Keratinocyte (primary cell): ENCODE results near the gene SLC13A5. TPM values are rescaled to one million over a fixed set of nuclear protein-coding genes. Genes with fewer than 3 reads are reported as not detected.
A peak's percentile ranks its signal among the peaks of the same experiment; 100 is the strongest.

ENCODE experiments used
- DNase-seq: peaks from one replicate; pipeline ENCODE4 v3.0.0-alpha.2; 2011; ENCODE audit warnings: low read depth, missing footprints, low spot score
- FAIRE-seq: peaks from 2 replicates; lab custom pipeline; 2011; peaks lifted over from hg19 to GRCh38; lab: Jason Lieb, UNC
- H2AFZ ChIP-seq: 2 replicates; pipeline ENCODE4 v1.6.0; 2012; ENCODE audit warnings: low read length, control low read depth, inconsistent platforms; ENCODE audit not compliant: control insufficient read depth
- H3K27ac ChIP-seq: 2 replicates; pipeline ENCODE4 v1.5.1; 2011; ENCODE audit warnings: low read length; ENCODE audit not compliant: control insufficient read depth, insufficient read depth
- H3K27me3 ChIP-seq: 3 replicates; pipeline ENCODE4 v1.6.0; 2011; ENCODE audit warnings: low read length; ENCODE audit not compliant: control insufficient read depth, insufficient read depth; ENCODE audit errors: extremely low read depth
- H3K36me3 ChIP-seq, 2 experiments: 2 replicates in 1 of 2; 3 replicates in 1 of 2; pipeline ENCODE4 v1.5.1; 2011; ENCODE audit warnings: low read length in 2 of 2, mild to moderate bottlenecking in 1 of 2; ENCODE audit not compliant: control insufficient read depth in 2 of 2, insufficient read depth in 2 of 2; ENCODE audit errors: extremely low read depth in 1 of 2
- H3K4me1 ChIP-seq: 3 replicates; pipeline ENCODE4 v1.5.1; 2011; ENCODE audit warnings: low read length; ENCODE audit not compliant: control insufficient read depth, insufficient read depth; ENCODE audit errors: extremely low read depth
- H3K4me2 ChIP-seq: 3 replicates; pipeline ENCODE4 v1.6.0; 2011; ENCODE audit warnings: low read depth, low read length; ENCODE audit not compliant: control insufficient read depth, insufficient read depth; ENCODE audit errors: extremely low read depth
- H3K4me3 ChIP-seq, 3 experiments: fragments of 200-600 bp in 1 of 3; sonication (generic) in 1 of 3; 2 replicates in 2 of 3; 3 replicates in 1 of 3; pipeline ENCODE4 v1.5.1; 2011 to 2016; ENCODE audit warnings: low read length in 3 of 3, mild to moderate bottlenecking in 3 of 3, control low read depth in 2 of 3, inconsistent platforms in 1 of 3, low read depth in 1 of 3, mixed read lengths in 1 of 3, mixed run types in 1 of 3, moderate library complexity in 1 of 3; ENCODE audit not compliant: control insufficient read depth in 2 of 3, insufficient read depth in 2 of 3; ENCODE audit errors: extremely low read depth in 1 of 3
- H3K79me2 ChIP-seq: 2 replicates; pipeline ENCODE4 v1.6.0; 2012; ENCODE audit warnings: low read length; ENCODE audit not compliant: control insufficient read depth, insufficient read depth
- H3K9ac ChIP-seq: 3 replicates; pipeline ENCODE4 v1.6.0; 2011; ENCODE audit warnings: low read length; ENCODE audit not compliant: control insufficient read depth, insufficient read depth; ENCODE audit errors: extremely low read depth
- H3K9me1 ChIP-seq: 3 replicates; pipeline ENCODE4 v1.6.0; 2011; ENCODE audit warnings: low read length; ENCODE audit not compliant: control insufficient read depth, insufficient read depth; ENCODE audit errors: extremely low read depth
- H3K9me3 ChIP-seq: 2 replicates; pipeline ENCODE4 v1.5.1; 2012; ENCODE audit warnings: low read depth, low read length; ENCODE audit not compliant: control insufficient read depth
- H4K20me1 ChIP-seq: 3 replicates; pipeline ENCODE4 v1.6.0; 2011; ENCODE audit warnings: low read length; ENCODE audit not compliant: control insufficient read depth, insufficient read depth; ENCODE audit errors: extremely low read depth
- EZH2 ChIP-seq: IDR thresholded peaks from one replicate; pipeline ENCODE4 v1.6.1; 2012; ENCODE audit warnings: inconsistent platforms, mild to moderate bottlenecking, low read length, moderate library complexity
- dilution Hi-C: fragments of 300-500 bp; cut with MboI; formaldehyde crosslinking; loops from one replicate; pipeline ENCODE4 v1.7.0; 2020; ENCODE audit warnings: low sequenced_read_pairs; ENCODE audit not compliant: extremely low pct_ligation_motif_present
- polyA plus RNA-seq, 5 experiments: library from polyadenylated mRNA; depleted of rRNA in 3 of 5; stranded (reverse) in 3 of 5; stranded (forward) in 1 of 5; unstranded in 1 of 5; fragments of >200 nt; gene quantifications; 1 replicate in 1 of 5; 2 replicates in 3 of 5; 3 replicates in 1 of 5; pipeline versions ENCODE4 v1.2.1 to v1.2.3, GENCODE V29; 2011 to 2012; ENCODE audit warnings: missing spikeins in 2 of 5, low read depth in 1 of 5, low replicate concordance in 1 of 5
- TF ChIP-seq, protein P1 (sequence below), 3 experiments: IDR thresholded peaks in 1 of 3; conservative IDR thresholded peaks in 1 of 3; optimal IDR thresholded peaks in 1 of 3; 2 replicates in 2 of 3; 3 replicates in 1 of 3; pipeline versions ENCODE3 to v1.5.1; 2011; ENCODE audit warnings: low read length in 3 of 3, mild to moderate bottlenecking in 3 of 3, moderate library complexity in 2 of 3, control low read depth in 1 of 3, inconsistent platforms in 1 of 3; ENCODE audit not compliant: insufficient read depth in 2 of 3; ENCODE audit errors: extremely low read depth in 1 of 3

SLC13A5 gene
- polyA plus RNA-seq, 1 donor (not counting 4 experiments of a cell fraction or from before 2014, with no cell fraction given), result 0.14 TPM

DNA sequence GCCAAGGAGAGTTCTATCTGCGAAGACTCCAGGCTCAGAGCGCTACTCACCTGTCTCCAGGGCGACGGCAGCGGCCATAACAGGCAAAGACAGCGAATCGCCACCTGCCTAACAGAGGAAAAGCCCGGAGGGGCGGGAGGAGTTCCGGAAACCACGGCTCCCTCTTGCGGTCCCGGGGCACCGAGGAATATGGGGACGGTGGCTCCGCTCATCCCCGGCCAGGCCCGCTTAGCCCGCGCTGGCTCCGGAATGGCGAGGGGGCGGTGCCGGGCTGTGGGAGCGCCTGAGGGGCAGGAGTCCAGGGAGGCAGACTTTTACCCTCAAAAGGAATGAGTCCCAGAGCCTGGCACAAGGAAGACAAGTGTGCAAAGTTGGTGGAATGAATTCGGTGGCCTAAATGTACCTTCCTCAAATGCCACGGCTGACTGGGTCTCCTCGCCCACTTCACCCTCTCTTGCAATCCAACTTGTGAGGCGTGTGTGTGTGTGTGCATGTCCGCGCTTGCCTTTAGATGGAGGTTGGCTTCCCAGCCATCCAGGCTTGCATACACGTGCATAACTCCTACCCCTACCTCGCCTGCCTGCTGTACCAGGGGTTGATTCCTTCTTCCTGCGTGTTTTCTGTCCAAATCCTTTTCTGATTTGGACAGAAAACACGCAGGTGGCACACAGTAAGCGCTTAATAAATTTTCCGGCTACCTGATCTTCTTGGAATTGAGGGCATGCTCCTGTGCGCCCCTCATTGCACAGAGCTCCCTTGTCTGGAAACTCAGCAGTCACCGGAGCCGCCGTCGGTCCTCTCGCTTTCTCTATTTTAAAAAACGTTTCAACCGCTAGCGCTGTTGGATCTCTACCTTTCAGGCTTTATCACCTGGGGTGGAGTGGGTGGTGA lies 58.1 kb downstream of the SLC13A5 start:
- TF ChIP-seq, protein P1, sequence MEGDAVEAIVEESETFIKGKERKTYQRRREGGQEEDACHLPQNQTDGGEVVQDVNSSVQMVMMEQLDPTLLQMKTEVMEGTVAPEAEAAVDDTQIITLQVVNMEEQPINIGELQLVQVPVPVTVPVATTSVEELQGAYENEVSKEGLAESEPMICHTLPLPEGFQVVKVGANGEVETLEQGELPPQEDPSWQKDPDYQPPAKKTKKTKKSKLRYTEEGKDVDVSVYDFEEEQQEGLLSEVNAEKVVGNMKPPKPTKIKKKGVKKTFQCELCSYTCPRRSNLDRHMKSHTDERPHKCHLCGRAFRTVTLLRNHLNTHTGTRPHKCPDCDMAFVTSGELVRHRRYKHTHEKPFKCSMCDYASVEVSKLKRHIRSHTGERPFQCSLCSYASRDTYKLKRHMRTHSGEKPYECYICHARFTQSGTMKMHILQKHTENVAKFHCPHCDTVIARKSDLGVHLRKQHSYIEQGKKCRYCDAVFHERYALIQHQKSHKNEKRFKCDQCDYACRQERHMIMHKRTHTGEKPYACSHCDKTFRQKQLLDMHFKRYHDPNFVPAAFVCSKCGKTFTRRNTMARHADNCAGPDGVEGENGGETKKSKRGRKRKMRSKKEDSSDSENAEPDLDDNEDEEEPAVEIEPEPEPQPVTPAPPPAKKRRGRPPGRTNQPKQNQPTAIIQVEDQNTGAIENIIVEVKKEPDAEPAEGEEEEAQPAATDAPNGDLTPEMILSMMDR (optimal IDR thresholded peaks at IDR 0.05 in 1 of 3, IDR thresholded peaks at IDR 0.05 in 1 of 3, conservative IDR thresholded peaks at IDR 0.05 in 1 of 3; ENCODE audit: extremely low read depth in 1 of 3, insufficient read depth in 2 of 3, low read length in 3 of 3), result peak in 1 of 3 experiments; percentile 40
- TF ChIP-seq EZH2, result no peak
- H3K9me3 ChIP-seq, result no peaks in the 10 kb centered on the region
- peak overlapping the region; percentile 60 for H3K27ac ChIP-seq
- H3K9me1 ChIP-seq, result no peaks in the 10 kb centered on the region
- peak overlapping the region; percentile 26 to 79 (median 54) for H3K4me3 ChIP-seq
- no peaks in the 10 kb centered on the region for H3K36me3 ChIP-seq
- H4K20me1 ChIP-seq, result no peaks in the 10 kb centered on the region
- peak overlapping the region; percentile 79 for H2AFZ ChIP-seq
- H3K27me3 ChIP-seq, result no peaks in the 10 kb centered on the region
- H3K4me1 ChIP-seq, result peaks cover 47% of the 10 kb centered on the region
- H3K9ac ChIP-seq, result peak overlapping the region; percentile 64
- no peak for DNase-seq
- peaks cover 9% of the 10 kb centered on the region for H3K79me2 ChIP-seq
- FAIRE-seq, result peak; percentile 96
- peak overlapping the region; percentile 78 for H3K4me2 ChIP-seq
- dilution Hi-C loops, result no loop called here

GRCh38 chr17:6651919-6652452 lies 61.2 kb downstream of the SLC13A5 start:
- H3K4me2 ChIP-seq, result peak overlapping the region; percentile 63
- no peaks in the 10 kb centered on the region for H3K27me3 ChIP-seq
- dilution Hi-C loops, result no loop called here
- no peak for TF ChIP-seq EZH2
- H3K4me1 ChIP-seq, result peaks cover 48% of the 10 kb centered on the region
- H3K9me1 ChIP-seq, result no peaks in the 10 kb centered on the region
- peak overlapping the region; percentile 80 to 97 (median 90) for H3K4me3 ChIP-seq
- H3K9me3 ChIP-seq, result no peaks in the 10 kb centered on the region
- H2AFZ ChIP-seq, result peak overlapping the region; percentile 88
- peak overlapping the region; percentile 92 for H3K27ac ChIP-seq
- H3K9ac ChIP-seq, result peak overlapping the region; percentile 96
- H4K20me1 ChIP-seq, result no peaks in the 10 kb centered on the region
- no peak for DNase-seq
- H3K36me3 ChIP-seq, result peaks cover 9 to 10% of the 10 kb centered on the region in 2 experiments
- H3K79me2 ChIP-seq, result peaks cover 37% of the 10 kb centered on the region
- FAIRE-seq, result no peak
